SU-DHL-6 (cell line): Measurements from ENCODE around the gene ANTXR1.

Experiments
- CTCF ChIP-seq: fragments of 200-600 bp; sonication (generic); IDR thresholded peaks from one replicate; pipeline ENCODE4 v1.5.1; 2017; ENCODE audit warnings: antibody characterized with exemption, mild to moderate bottlenecking, low read length, moderate library complexity; ENCODE audit not compliant: insufficient read depth, poor library complexity, severe bottlenecking
- EZH2phosphoT487 ChIP-seq: fragments of 200-600 bp; sonication (generic), shearing (Covaris generic); conservative IDR thresholded peaks from 2 replicates; pipeline ENCODE4 v1.6.1; 2018; ENCODE audit warnings: mild to moderate bottlenecking, antibody characterized with exemption, low read length, moderate library complexity, mixed read lengths

- TF ChIP-seq CTCF, result no peak
- TF ChIP-seq EZH2phosphoT487, result no peak
Measured at GRCh38 chr2:69089266-69089665, 76.3 kb downstream of the ANTXR1 start.
